Neural crest cell (in vitro differentiated cells): ENCODE data around the gene UQCRQ. TPM values are rescaled to one million over a fixed set of nuclear protein-coding genes. Genes with fewer than 3 reads are reported as not detected.
A peak's percentile ranks its signal among the peaks of the same experiment; 100 is the strongest.

ENCODE experiments used
- DNase-seq: peaks from one replicate; pipeline ENCODE4 v3.0.0; 2021; ENCODE audit warnings: low read depth, mixed read lengths, low spot score
- H3K27ac Mint-ChIP-seq: one replicate; pipeline ENCODE4 v1.8.0; 2021; ENCODE audit warnings: mild to moderate bottlenecking, mixed read lengths; ENCODE audit not compliant: unreplicated experiment
- H3K27me3 Mint-ChIP-seq: 2 replicates; pipeline ENCODE4 v1.8.0; 2021; ENCODE audit warnings: low read depth, mild to moderate bottlenecking, mixed read lengths
- H3K36me3 Mint-ChIP-seq: 2 replicates; pipeline ENCODE4 v1.8.0; 2021; ENCODE audit warnings: low read depth, mild to moderate bottlenecking, mixed read lengths
- H3K4me1 Mint-ChIP-seq: 2 replicates; pipeline ENCODE4 v1.8.0; 2021; ENCODE audit warnings: mixed read lengths
- H3K4me3 Mint-ChIP-seq: one replicate; pipeline ENCODE4 v1.8.0; 2021; ENCODE audit warnings: mild to moderate bottlenecking, mixed read lengths
- H3K9me3 Mint-ChIP-seq: 2 replicates; pipeline ENCODE4 v1.8.0; 2021; ENCODE audit warnings: mixed read lengths
- long read RNA-seq: library from polyadenylated mRNA; unstranded; transcript quantifications from one replicate; pipeline ENCODE4 v2.0.0, GENCODE V29; 2020
- total RNA-seq: library from RNA; stranded (reverse); gene quantifications from 2 replicates; pipeline ENCODE4 v1.2.1, GENCODE V29; 2021
- TF ChIP-seq, protein P1 (sequence below): fragments of 200-600 bp; sonication (generic); conservative IDR thresholded peaks from 2 replicates; pipeline ENCODE4 v1.5.0; 2021; ENCODE audit warnings: antibody characterized with exemption, mild to moderate bottlenecking

The UQCRQ gene
- total RNA-seq = 274 and 293 TPM in 2 replicates
- long read RNA-seq, transcript UQCRQ-203 (3 exons, 839 nt) = major isoform, 30 of 49 reads
- long read RNA-seq, partial matches to known transcripts = 1 of 49 reads
- long read RNA-seq, other reads (novel, unspliced or antisense) = 14 of 49 reads

DNA sequence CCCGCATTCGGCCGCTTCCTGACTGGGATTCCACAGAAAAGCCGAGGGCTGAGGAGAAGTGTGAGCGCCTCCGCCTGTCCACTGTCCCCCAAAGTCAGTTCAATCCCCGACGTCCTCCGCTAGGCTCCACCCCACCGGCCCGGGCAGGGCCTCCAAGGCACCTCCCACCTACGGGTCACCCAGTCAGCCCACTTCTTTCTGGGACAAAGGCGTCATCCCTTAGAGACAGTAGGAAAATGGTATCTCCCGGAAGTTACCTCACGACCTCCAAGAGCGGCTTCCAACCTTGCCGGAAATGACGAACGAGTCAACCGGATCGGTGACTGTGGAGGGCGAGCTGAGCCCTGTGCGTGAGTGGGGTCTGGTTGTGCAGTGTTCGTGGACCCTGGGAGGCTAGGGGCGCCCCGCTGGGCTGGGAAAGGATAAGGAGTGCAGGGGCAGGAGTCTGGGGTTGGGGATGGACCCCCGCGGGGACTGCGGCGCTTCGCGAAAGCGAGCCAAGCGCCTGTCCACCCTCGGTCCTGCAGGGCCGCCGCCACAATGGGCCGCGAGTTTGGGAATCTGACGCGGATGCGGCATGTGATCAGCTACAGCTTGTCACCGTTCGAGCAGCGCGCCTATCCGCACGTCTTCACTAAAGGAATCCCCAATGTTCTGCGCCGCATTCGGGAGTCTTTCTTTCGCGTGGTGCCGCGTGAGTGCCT lies at the start of gene UQCRQ, which contains the start of gene GDF9:
Gene UQCRQ, plus strand, starts transcription at position 301 of the 704 bp plus-strand sequence. Its CDS starts 240 bp downstream, at position 541.
Gene GDF9, minus strand, starts transcription at position 128 of the 704 bp plus-strand sequence. CDS start 1,936 bp downstream, outside the sequence.
- TF ChIP-seq, protein P1, sequence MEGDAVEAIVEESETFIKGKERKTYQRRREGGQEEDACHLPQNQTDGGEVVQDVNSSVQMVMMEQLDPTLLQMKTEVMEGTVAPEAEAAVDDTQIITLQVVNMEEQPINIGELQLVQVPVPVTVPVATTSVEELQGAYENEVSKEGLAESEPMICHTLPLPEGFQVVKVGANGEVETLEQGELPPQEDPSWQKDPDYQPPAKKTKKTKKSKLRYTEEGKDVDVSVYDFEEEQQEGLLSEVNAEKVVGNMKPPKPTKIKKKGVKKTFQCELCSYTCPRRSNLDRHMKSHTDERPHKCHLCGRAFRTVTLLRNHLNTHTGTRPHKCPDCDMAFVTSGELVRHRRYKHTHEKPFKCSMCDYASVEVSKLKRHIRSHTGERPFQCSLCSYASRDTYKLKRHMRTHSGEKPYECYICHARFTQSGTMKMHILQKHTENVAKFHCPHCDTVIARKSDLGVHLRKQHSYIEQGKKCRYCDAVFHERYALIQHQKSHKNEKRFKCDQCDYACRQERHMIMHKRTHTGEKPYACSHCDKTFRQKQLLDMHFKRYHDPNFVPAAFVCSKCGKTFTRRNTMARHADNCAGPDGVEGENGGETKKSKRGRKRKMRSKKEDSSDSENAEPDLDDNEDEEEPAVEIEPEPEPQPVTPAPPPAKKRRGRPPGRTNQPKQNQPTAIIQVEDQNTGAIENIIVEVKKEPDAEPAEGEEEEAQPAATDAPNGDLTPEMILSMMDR = no peak
- Mint-ChIP-seq H3K36me3 (peaks cover 11% of the 10 kb centered on the region), H3K9me3 (no peaks in the 10 kb centered on the region), H3K27ac (peak within 1 kb of the TSS; percentile 100), H3K4me1 (peaks cover 30% of the 10 kb centered on the region), H3K4me3 (peak within 1 kb of the TSS; percentile 100), H3K27me3 (peaks cover 9% of the 10 kb centered on the region)
- peak; percentile 82 for DNase-seq

DNA sequence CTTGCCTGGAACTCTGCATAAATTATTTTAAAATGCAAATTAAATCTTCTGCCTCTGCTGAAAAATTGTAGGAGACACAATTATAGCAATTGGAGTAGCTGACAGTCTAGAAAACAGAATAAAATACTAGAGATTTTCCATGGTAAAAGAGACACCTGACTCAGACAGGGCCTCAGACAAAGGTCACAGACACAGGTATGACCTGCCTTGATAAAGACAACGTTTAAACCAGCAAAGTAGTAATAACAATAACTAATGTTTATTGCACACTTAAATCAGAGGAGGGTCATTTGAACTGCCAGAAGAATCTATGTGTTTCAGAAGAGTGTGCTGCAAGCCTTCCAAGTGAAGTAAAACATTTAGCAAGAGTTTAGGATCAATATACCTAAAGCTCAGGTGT lies 49.4 kb upstream of the UQCRQ start:
- Mint-ChIP-seq H3K4me1 (peaks cover 29% of the 10 kb centered on the region), H3K4me3 (no peak overlapping the region), H3K27ac (no peak overlapping the region), H3K27me3 (peaks cover 60% of the 10 kb centered on the region), H3K36me3 (peaks cover 2% of the 10 kb centered on the region), H3K9me3 (no peaks in the 10 kb centered on the region)
- TF ChIP-seq, protein P1 = no peak
- no peak for DNase-seq

DNA sequence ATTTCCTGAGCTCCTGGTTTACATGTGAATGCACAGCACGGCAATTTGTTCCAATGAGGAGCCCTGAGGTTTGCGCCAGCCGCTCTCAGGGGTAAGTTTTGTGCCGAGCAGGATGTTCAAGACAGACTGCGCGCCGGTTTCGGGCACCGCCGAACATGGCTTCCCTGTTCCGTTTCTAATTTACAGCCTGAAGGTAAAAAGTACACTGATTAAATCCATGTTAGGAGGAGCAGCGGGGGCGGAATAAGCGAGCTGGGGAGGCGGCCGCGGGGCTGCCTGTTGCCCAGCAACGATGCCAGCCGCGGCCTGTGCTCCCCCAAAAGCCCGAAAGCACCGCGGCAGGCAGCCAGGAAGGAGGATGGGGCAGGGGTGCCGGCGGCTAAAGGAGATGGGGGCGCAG lies 47.0 kb upstream of the UQCRQ start:
- peaks cover 2% of the 10 kb centered on the region for H3K36me3 Mint-ChIP-seq
- no peak overlapping the region for H3K27ac Mint-ChIP-seq
- DNase-seq = no peak
- TF ChIP-seq, protein P1 = no peak
- H3K9me3 Mint-ChIP-seq = no peaks in the 10 kb centered on the region
- H3K4me3 Mint-ChIP-seq = no peak overlapping the region
- peaks cover 52% of the 10 kb centered on the region for H3K27me3 Mint-ChIP-seq
- peaks cover 26% of the 10 kb centered on the region for H3K4me1 Mint-ChIP-seq

DNA sequence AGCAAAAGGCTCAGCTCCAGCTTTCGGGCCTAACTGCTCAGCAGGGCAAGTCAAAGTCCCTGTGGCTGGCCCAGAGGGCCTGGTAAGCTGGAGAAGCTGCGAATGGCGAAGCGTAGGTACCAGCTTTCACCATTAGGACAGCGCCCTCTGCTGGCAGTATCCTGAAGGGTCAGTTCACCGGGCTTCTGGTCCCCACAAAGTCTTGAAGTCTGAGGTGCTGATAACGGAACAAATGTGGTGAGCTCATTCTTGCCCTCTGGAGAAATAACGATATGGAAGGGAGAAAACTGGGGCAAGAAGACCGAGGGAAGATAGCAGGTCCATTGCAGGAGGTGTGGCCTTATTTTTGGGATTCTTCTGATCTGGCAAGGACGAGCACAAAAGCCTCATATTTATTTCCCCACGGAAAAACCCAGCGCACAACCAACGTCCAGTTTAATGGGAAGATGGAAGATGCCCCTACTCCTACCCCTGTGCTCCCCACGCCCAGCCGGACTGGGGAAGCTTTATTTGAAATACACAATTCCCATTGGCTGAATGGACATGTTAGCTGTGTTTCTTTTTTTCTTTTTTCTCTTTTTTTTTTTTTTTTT lies 46.2 kb upstream of the UQCRQ start:
- TF ChIP-seq, protein P1 = peak; percentile 93
- peaks cover 54% of the 10 kb centered on the region for H3K27me3 Mint-ChIP-seq
- no peaks in the 10 kb centered on the region for H3K9me3 Mint-ChIP-seq
- H3K27ac Mint-ChIP-seq = no peak overlapping the region
- no peaks in the 10 kb centered on the region for H3K36me3 Mint-ChIP-seq
- peaks cover 23% of the 10 kb centered on the region for H3K4me1 Mint-ChIP-seq
- peak; percentile 97 for DNase-seq
- peak overlapping the region; percentile 13 for H3K4me3 Mint-ChIP-seq

DNA sequence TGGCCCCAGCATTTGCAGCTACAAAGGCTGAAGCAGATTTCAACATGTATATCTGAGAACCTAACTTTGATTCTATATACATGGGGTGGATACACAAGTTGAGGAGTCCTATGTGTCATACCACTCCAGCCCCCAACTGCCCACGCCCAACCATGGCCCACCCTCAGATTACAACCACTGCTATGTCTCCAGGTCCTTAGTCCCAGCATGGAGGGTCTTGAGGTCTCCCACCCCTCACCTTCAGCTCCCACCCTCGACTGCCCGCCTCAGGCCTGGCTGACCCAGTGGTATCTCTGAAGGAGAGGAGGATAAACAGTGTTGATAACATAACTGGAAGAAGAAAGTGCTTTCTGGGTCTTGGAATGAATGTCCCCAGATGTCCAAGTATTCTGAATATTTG lies 45.1 kb upstream of the UQCRQ start:
- Mint-ChIP-seq H3K36me3 (no peaks in the 10 kb centered on the region), H3K9me3 (no peaks in the 10 kb centered on the region), H3K27ac (peak overlapping the region; percentile 40), H3K27me3 (peaks cover 50% of the 10 kb centered on the region), H3K4me1 (peaks cover 23% of the 10 kb centered on the region), H3K4me3 (peak overlapping the region; percentile 60)
- DNase-seq = no peak
- TF ChIP-seq, protein P1 = no peak
